GM13977 (cell line): Measurements from ENCODE around the gene RBM19.

Source experiments
- DNase-seq: peaks from one replicate; pipeline ENCODE4 v3.0.0; 2012; ENCODE audit warnings: low spot score
- CTCF ChIP-seq: IDR thresholded peaks from 2 replicates; pipeline ENCODE4 v1.5.1; 2012; ENCODE audit warnings: mild to moderate bottlenecking, control low read depth; ENCODE audit not compliant: insufficient read depth; ENCODE audit errors: extremely low read depth, missing control alignments
- in situ Hi-C: fragments of 300-500 bp; cut with MboI; formaldehyde crosslinking; loops from one replicate; pipeline ENCODE4 v1.12.0; 2022; ENCODE audit warnings: low sequenced_read_pairs, low pct_unique_long_range_greater_than_20kb, mixed read lengths, inconsistent platforms; ENCODE audit not compliant: unreplicated experiment

RBM19 gene

GRCh38 chr12:113988064-113988451 lies 21.9 kb upstream of the RBM19 start:
- DNase-seq: no peak
- in situ Hi-C loops: loop anchor here (25.0 kb wide), 1 partner anchor 524 kb away; no protein-coding TSS in a partner anchor

GRCh38 chr12:113987261-113988063 lies 21.3 kb upstream of the RBM19 start:
- TF ChIP-seq CTCF: no peak
- no peak for DNase-seq
- in situ Hi-C loops: loop anchor here (25.0 kb wide), 1 partner anchor 525 kb away; no protein-coding TSS in a partner anchor

More at GRCh38 chr12:113988064-113988451, 21.9 kb upstream of the RBM19 start:
- no peak for TF ChIP-seq CTCF

GRCh38 chr12:113984464-113984863 lies 18.3 kb upstream of the RBM19 start:
- TF ChIP-seq CTCF: no peak
- in situ Hi-C loops: loop anchor here (25.0 kb wide), 1 partner anchor 528 kb away; no protein-coding TSS in a partner anchor

GRCh38 chr12:113983777-113984448 lies 17.8 kb upstream of the RBM19 start:
- in situ Hi-C loops: loop anchor here (25.0 kb wide), 1 partner anchor 528 kb away; no protein-coding TSS in a partner anchor
- TF ChIP-seq CTCF: no peak
- DNase-seq: no peak

More at GRCh38 chr12:113984464-113984863, 18.3 kb upstream of the RBM19 start:
- no peak for DNase-seq

GRCh38 chr12:113983265-113983664 lies 17.1 kb upstream of the RBM19 start:
- no peak for TF ChIP-seq CTCF
- no peak for DNase-seq
- in situ Hi-C loops: loop anchor here (25.0 kb wide), 1 partner anchor 529 kb away; no protein-coding TSS in a partner anchor

- no peak for DNase-seq
- in situ Hi-C loops: loop anchor here (25.0 kb wide), 1 partner anchor 530 kb away; no protein-coding TSS in a partner anchor
- no peak for TF ChIP-seq CTCF
Observed at GRCh38 chr12:113981876-113982275, 15.8 kb upstream of the RBM19 start.
